Neural cell (in vitro differentiated cells): ENCODE measurements around the gene CUEDC1. TPM values are rescaled to one million over a fixed set of nuclear protein-coding genes. Genes with fewer than 3 reads are reported as not detected.

Source experiments
- H2AFZ ChIP-seq: fragments of 200-600, 300-800 bp; sonication (generic), shearing (Covaris generic); 2 replicates; pipeline ENCODE4 v1.6.0; 2014; ENCODE audit warnings: low read depth, mild to moderate bottlenecking, antibody characterized with exemption, low read length, moderate library complexity
- H3F3A ChIP-seq: fragments of 200-600 bp; shearing (Covaris generic); 2 replicates; pipeline ENCODE4 v1.6.1; 2016; ENCODE audit warnings: mild to moderate bottlenecking, moderate library complexity, mixed read lengths, antibody characterized with exemption, low read length; ENCODE audit not compliant: insufficient read depth, poor library complexity, severe bottlenecking
- H3K27ac ChIP-seq: fragments of 200-600, 300-800 bp; sonication (generic), shearing (Covaris generic); 2 replicates; pipeline ENCODE4 v1.5.1; 2014; ENCODE audit warnings: mild to moderate bottlenecking, low read length, moderate library complexity
- H3K27me3 ChIP-seq: fragments of 300-800, 200-600 bp; sonication (generic), shearing (Covaris generic); 2 replicates; pipeline ENCODE4 v1.6.0; 2014; ENCODE audit warnings: mild to moderate bottlenecking, low read depth, low read length, moderate library complexity; ENCODE audit not compliant: insufficient read depth
- H3K36me3 ChIP-seq: fragments of 300-800, 200-600 bp; sonication (generic), shearing (Covaris generic); 2 replicates; pipeline ENCODE4 v1.5.1; 2014; ENCODE audit warnings: mild to moderate bottlenecking, antibody characterized with exemption, low read length, moderate library complexity; ENCODE audit not compliant: insufficient read depth
- H3K4me2 ChIP-seq: fragments of 300-800, 200-600 bp; sonication (generic), shearing (Covaris generic); 2 replicates; pipeline ENCODE4 v1.6.0; 2014; ENCODE audit warnings: mild to moderate bottlenecking, low read length
- H3K4me3 ChIP-seq: fragments of 300-800, 200-600 bp; sonication (generic), shearing (Covaris generic); 2 replicates; pipeline ENCODE4 v1.5.1; 2014; ENCODE audit warnings: mild to moderate bottlenecking, low read length, moderate library complexity
- H3K79me2 ChIP-seq: fragments of 200-600 bp; shearing (Covaris generic); replicated peaks from 2 replicates; pipeline ENCODE4 v1.6.0; 2014; ENCODE audit warnings: mild to moderate bottlenecking, low read length, moderate library complexity; ENCODE audit not compliant: insufficient read depth
- H3K9ac ChIP-seq: fragments of 300-800, 200-600 bp; sonication (generic), shearing (Covaris generic); 2 replicates; pipeline ENCODE4 v1.6.1; 2016; ENCODE audit warnings: mild to moderate bottlenecking, low read length, mixed read lengths
- H3K9me2 ChIP-seq: fragments of 200-600 bp; shearing (Covaris generic); 2 replicates; pipeline ENCODE4 v1.6.1; 2016; ENCODE audit warnings: mild to moderate bottlenecking, low read length, mixed read lengths; ENCODE audit not compliant: insufficient read depth
- H3K9me3 ChIP-seq: fragments of 200-600, 300-800 bp; sonication (generic), shearing (Covaris generic); 2 replicates; pipeline ENCODE4 v1.6.1; 2016; ENCODE audit warnings: mild to moderate bottlenecking, mixed run types, low read length, moderate library complexity, mixed read lengths
- H4K20me1 ChIP-seq: fragments of 200-600 bp; shearing (Covaris generic); 2 replicates; pipeline ENCODE4 v1.6.1; 2016; ENCODE audit warnings: mild to moderate bottlenecking, mixed run types; ENCODE audit not compliant: insufficient read depth
- CTCF ChIP-seq: fragments of 450-650 bp; IDR thresholded peaks from 2 replicates; pipeline ENCODE4 v1.5.1; 2014; ENCODE audit warnings: antibody characterized with exemption, mild to moderate bottlenecking, moderate library complexity; ENCODE audit not compliant: poor library complexity, severe bottlenecking
- EP300 ChIP-seq: fragments of 450-650 bp; conservative IDR thresholded peaks from 2 replicates; pipeline ENCODE4 v1.6.1; 2014; ENCODE audit warnings: antibody characterized with exemption, mild to moderate bottlenecking, moderate library complexity; ENCODE audit not compliant: poor library complexity, severe bottlenecking
- EZH2 ChIP-seq: fragments of 200-600, 300-800 bp; shearing (Covaris generic), sonication (generic); IDR thresholded peaks from 2 replicates; pipeline ENCODE4 v1.6.1; 2014; ENCODE audit warnings: antibody characterized with exemption, low read length, borderline replicate concordance, mild to moderate bottlenecking; ENCODE audit not compliant: insufficient read depth, poor library complexity, severe bottlenecking
- MXI1 ChIP-seq: fragments of 450-650 bp; conservative IDR thresholded peaks from 2 replicates; pipeline ENCODE4 v1.6.1; 2014; ENCODE audit warnings: antibody characterized with exemption, mild to moderate bottlenecking; ENCODE audit not compliant: poor library complexity, severe bottlenecking
- POLR2AphosphoS5 ChIP-seq: IDR thresholded peaks from 2 replicates; pipeline ENCODE4 v1.6.1; 2012
- RAD21 ChIP-seq: fragments of 450-650 bp; conservative IDR thresholded peaks from 2 replicates; pipeline ENCODE4 v1.6.1; 2014; ENCODE audit warnings: antibody characterized with exemption, mild to moderate bottlenecking, moderate library complexity
- REST ChIP-seq: IDR thresholded peaks from 2 replicates; pipeline ENCODE4 v1.6.1; 2012; ENCODE audit warnings: borderline replicate concordance
- SMC3 ChIP-seq: fragments of 450-650 bp; conservative IDR thresholded peaks from 2 replicates; pipeline ENCODE4 v1.6.1; 2014; ENCODE audit warnings: antibody characterized with exemption, mild to moderate bottlenecking, moderate library complexity; ENCODE audit not compliant: poor library complexity
- TAF1 ChIP-seq: IDR thresholded peaks from 2 replicates; pipeline ENCODE4 v1.6.1; 2012; ENCODE audit warnings: low read depth
- polyA plus RNA-seq: library from polyadenylated mRNA; depleted of rRNA; stranded (reverse); fragments of >200 nt; gene quantifications from 2 replicates; pipeline ENCODE4 v1.2.3, GENCODE V29; 2014

CUEDC1 gene
- polyA plus RNA-seq, 1 donor from 2014 or later = 27.0 TPM

- Histone ChIP-seq H3K27me3 (no peaks in the 10 kb centered on the region), H3K27ac (no peak overlapping the region), H2AFZ (no peak overlapping the region), H3K9me3 (no peaks in the 10 kb centered on the region), H3K4me3 (no peak overlapping the region), H3K79me2 (peaks cover 47% of the 10 kb centered on the region), H3F3A (peaks cover 11% of the 10 kb centered on the region), H3K4me2 (no peak overlapping the region), H3K9ac (no peak overlapping the region), H4K20me1 (peaks cover 6% of the 10 kb centered on the region), H3K36me3 (peaks cover 6% of the 10 kb centered on the region), H3K9me2 (no peaks in the 10 kb centered on the region)
- no peak for TF ChIP-seq RAD21
- TF ChIP-seq REST = no peak
- TF ChIP-seq MXI1 = no peak
- TF ChIP-seq SMC3 = no peak
- TF ChIP-seq CTCF = no peak
- no peak for TF ChIP-seq TAF1
- TF ChIP-seq POLR2AphosphoS5 = no peak
- TF ChIP-seq EZH2 = no peak
- no peak for TF ChIP-seq EP300
Observed at GRCh38 chr17:58002973-58003372, 47.8 kb upstream of the CUEDC1 start.

GRCh38 chr17:58002154-58002948 lies 47.1 kb upstream of the CUEDC1 start:
- no peaks in the 10 kb centered on the region for H3K9me2 ChIP-seq
- H3K36me3 ChIP-seq = peaks cover 6% of the 10 kb centered on the region
- H2AFZ ChIP-seq = no peak overlapping the region
- no peak overlapping the region for H3K27ac ChIP-seq
- H3K4me3 ChIP-seq = no peak overlapping the region
- peaks cover 47% of the 10 kb centered on the region for H3K79me2 ChIP-seq
- peaks cover 8% of the 10 kb centered on the region for H3F3A ChIP-seq
- no peaks in the 10 kb centered on the region for H3K9me3 ChIP-seq
- no peaks in the 10 kb centered on the region for H3K27me3 ChIP-seq
- TF ChIP-seq REST = no peak
- no peak for TF ChIP-seq EZH2
- no peak for TF ChIP-seq TAF1
- TF ChIP-seq SMC3 = no peak
- no peak for TF ChIP-seq MXI1
- TF ChIP-seq POLR2AphosphoS5 = no peak
- no peak overlapping the region for H3K4me2 ChIP-seq
- peaks cover 6% of the 10 kb centered on the region for H4K20me1 ChIP-seq
- no peak overlapping the region for H3K9ac ChIP-seq
